ENCODE data around the gene SOS1. TPM values are rescaled to one million over a fixed set of nuclear protein-coding genes. Genes with fewer than 3 reads are reported as not detected.

Gene SOS1
- total RNA-seq, 1 experiment from 2014 or later: 16.8 TPM

DNA sequence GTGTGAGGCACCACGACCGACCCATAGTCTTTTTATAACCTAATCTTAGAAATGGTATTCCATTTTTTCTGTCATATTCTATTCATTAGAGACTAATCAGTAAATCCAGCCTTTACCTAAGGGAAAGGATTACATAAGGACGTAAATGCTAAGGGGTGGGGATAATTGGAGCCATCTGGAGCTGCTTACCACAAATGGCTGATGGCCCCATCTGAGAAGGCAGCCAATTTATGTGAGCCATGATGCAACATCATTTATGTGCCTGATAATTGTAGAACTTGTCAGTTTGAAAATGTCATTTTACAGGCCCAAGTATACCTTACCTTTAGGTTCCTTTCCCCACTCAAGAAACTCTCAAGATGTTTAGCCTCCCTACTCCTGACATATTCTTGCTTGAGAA lies 187.2 kb downstream of the SOS1 start:
- in situ Hi-C loops (cut with HindIII; ENCODE audit: low pct_unique_long_range_greater_than_20kb, low sequenced_read_pairs): no loop called here
- no peak for DNase-seq (ENCODE audit: low read depth, low spot score)

GRCh38 chr2:38932586-38932985 lies 188.3 kb downstream of the SOS1 start:
- DNase-seq (ENCODE audit: low read depth, low spot score): no peak
- in situ Hi-C loops (cut with HindIII; ENCODE audit: low pct_unique_long_range_greater_than_20kb, low sequenced_read_pairs): no loop called here

Small RNA genes lying within 50 kb of the gene (small RNA-seq; reads per million reads assigned to genes)
- gene HSPE1P13: 0 reads per million in 2 experiments
- gene RF00019: 0 reads per million in 2 experiments
- gene RN7SL96P: 0 reads per million in 2 experiments
- 0 reads per million in 2 experiments for gene RNU6-198P

Other genes with a start within 250 kb of the SOS1 start
- 8.5 and 13.1 TPM in 2 replicates for gene DHX57, start 245.1 kb downstream of the SOS1 start, total RNA-seq (2014; rRNA removed; shearing (Covaris generic))
- gene MORN2, start 245.1 kb downstream of the SOS1 start, total RNA-seq (2014; rRNA removed; shearing (Covaris generic)): 39.3 and 40.4 TPM in 2 replicates
- not detected in 2 replicates for gene ARHGEF33, start 231.2 kb downstream of the SOS1 start, total RNA-seq (2014; rRNA removed; shearing (Covaris generic))
- 0.67 and 0.95 TPM in 2 replicates for gene CDKL4, start 122.9 kb upstream of the SOS1 start, total RNA-seq (2014; rRNA removed; shearing (Covaris generic))